GM03348 (cell line): Measurements from ENCODE around the gene LTB.
"Not testable (repeated sequence)": the region's sequence is repeated elsewhere in the genome, so short reads cannot be mapped to it uniquely, and the experiment has no call there.

Source experiments
- DNase-seq: peaks from one replicate; pipeline ENCODE4 v3.0.0; 2012; ENCODE audit warnings: low spot score

The LTB gene

DNA sequence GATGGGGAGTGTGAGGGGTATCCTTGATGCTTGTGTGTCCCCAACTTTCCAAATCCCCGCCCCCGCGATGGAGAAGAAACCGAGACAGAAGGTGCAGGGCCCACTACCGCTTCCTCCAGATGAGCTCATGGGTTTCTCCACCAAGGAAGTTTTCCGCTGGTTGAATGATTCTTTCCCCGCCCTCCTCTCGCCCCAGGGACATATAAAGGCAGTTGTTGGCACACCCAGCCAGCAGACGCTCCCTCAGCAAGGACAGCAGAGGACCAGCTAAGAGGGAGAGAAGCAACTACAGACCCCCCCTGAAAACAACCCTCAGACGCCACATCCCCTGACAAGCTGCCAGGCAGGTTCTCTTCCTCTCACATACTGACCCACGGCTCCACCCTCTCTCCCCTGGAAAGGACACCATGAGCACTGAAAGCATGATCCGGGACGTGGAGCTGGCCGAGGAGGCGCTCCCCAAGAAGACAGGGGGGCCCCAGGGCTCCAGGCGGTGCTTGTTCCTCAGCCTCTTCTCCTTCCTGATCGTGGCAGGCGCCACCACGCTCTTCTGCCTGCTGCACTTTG, 6.8 kb downstream of the LTB start, which contains the start of gene TNF:
TSS of gene TNF (plus strand) at position 231 of the 567 bp plus-strand sequence. CDS start at position 408, 177 bp downstream.
- no peak for DNase-seq

- no peak for DNase-seq
Observed at GRCh38 chr6:31574106-31575061, 7.8 kb downstream of the LTB start.

- DNase-seq = no peak
Observed at GRCh38 chr6:31573239-31574105, 8.8 kb downstream of the LTB start.

- no peak for DNase-seq
Observed at GRCh38 chr6:31572041-31572911, 9.9 kb downstream of the LTB start, which contains the start of gene LTA. TSS of gene LTA (plus strand) at chr6:31572289. CDS start at chr6:31572743, 454 bp downstream.

DNA sequence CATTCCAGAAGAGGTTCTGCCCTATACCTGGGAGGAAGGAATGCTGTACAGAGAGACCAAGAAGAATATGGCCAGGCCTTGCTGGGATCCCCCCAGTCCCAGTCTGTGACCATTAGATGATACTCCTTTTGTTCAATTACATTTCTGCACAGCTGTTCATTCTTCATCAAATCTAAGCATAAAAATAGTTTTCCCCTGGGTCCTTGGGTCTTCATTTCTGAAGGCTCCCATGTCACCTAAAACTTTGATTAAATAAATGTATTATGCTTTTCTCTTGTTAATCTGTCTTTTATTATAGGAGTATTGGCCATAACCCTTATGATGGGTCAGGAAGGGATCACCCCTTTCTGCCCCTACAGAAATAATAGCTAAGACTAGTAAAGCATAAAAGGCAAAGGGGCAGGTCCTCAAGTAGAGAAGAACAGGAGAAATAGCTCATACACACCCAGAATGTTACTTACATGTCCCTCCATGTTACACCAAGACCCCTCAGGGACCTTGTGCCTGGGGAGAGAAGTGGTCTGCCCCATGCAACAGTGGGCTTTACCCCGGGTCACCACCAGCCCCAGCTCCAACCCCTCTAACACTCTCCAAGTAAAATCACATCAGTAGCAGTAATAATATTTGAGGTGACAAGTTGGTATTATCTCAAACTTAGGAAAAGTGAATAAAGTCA, 12.2 kb downstream of the LTB start:
- DNase-seq = no peak

DNA sequence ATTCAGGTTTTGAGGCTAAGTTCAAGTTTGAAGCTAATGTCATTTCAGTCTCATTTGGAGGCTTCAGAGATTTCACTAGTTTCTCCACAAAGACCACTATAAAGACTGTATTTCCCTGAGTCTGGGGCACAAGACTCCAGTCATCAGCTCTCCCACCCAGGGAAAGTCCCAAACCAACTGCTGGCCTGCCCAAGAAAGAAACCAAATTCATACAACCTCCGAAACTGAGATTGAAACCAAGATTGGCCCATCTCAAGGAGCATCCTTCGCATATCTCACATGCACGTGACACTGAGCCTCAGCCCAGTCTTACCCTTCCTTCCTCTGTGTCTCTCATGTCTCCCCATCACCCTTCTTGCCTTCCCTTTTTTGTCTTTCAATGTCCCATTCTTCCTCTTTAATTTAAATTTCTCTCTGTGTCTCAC, 13.7 kb downstream of the LTB start:
- no peak for DNase-seq

GRCh38 chr6:31567531-31568370, 14.5 kb downstream of the LTB start:
- no peak for DNase-seq

DNA sequence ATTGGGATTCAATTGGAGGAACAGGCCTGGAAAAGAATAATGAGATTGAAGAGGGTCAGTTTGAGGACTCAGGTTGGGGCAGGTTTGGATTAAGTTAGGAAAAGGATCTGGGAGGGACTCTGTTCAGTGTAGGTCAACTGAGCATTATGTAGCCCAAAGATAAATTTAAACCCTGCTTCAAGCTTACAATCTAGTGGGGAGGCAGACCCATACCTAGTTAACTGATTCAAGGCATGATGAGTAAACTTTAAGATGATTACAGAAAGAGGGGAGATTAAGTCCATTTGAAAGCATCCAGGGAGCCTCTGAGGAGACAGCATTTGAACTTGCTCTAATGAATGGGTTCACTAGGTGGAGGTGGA, 21.5 kb downstream of the LTB start:
- DNase-seq = no peak

- peak; percentile 70 for DNase-seq
Observed at GRCh38 chr6:31559958-31560696, 22.1 kb downstream of the LTB start.

DNA sequence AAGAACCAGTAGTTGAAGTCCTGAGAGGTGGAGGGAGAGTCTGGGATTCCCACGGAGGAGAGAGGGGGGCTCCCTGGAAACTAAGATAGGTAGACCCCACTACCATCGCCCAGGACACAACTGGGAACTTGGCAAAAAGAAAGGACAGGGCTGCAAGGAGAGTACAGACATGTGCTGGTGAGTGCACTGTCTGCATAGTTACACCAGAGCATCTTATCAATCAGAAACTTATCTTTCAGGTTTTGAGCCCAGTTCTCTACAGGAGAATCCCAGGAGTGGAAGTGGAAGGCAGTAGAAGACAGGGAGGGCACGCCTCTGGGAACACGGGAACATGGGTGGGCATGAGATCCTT, 22.6 kb downstream of the LTB start:
- DNase-seq = no peak

GRCh38 chr6:31558631-31559500, 23.4 kb downstream of the LTB start:
- peak; percentile 62 for DNase-seq

GRCh38 chr6:31558318-31558625, 24.0 kb downstream of the LTB start:
- DNase-seq = no peak

- no peak for DNase-seq
Observed at GRCh38 chr6:31557443-31558317, 24.5 kb downstream of the LTB start.

DNA sequence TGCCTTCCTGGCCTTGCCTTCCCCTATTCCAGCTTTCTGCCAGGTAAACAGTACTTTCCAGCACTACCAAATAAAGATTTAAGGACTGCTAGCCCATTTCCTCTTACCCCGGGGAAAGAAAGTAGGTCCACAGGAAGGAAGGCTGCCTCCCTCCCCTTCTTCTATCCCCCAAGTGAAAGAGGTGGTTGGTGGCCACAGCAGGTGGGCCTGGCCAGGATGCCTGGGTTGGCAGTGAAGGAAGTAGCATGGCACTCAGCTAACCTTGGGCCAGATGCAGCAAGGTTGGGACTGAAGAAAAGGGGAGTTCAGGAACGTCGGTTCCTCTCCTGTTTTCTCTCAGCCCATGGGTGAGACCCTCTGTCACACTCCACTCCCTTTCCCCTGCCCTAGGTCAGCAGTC, 25.9 kb downstream of the LTB start:
- no peak for DNase-seq

GRCh38 chr6:31551371-31551770, 30.9 kb downstream of the LTB start:
- not testable (repeated sequence) for DNase-seq

- DNase-seq = no peak
Observed at GRCh38 chr6:31548544-31548873, 33.7 kb downstream of the LTB start.

- DNase-seq = no peak
Observed at GRCh38 chr6:31547727-31548543, 34.3 kb downstream of the LTB start.
